Omental fat pad (tissue), 4 donors: Measurements from ENCODE around the gene ANGPTL2. TPM values are rescaled to one million over a fixed set of nuclear protein-coding genes. Genes with fewer than 3 reads are reported as not detected.
"Not testable (repeated sequence)": the region's sequence is repeated elsewhere in the genome, so short reads cannot be mapped to it uniquely, and the experiment has no call there.

Source experiments
- ATAC-seq: fragments of 150-250 bp; one replicate; pipeline ENCODE4 v1.9.1; 2016; ENCODE audit warnings: mild to moderate bottlenecking, moderate library complexity; ENCODE audit not compliant: low FRiP score
- DNase-seq: peaks from one replicate; pipeline ENCODE4 v3.0.0-alpha.2; 2019; ENCODE audit warnings: low spot score
- total RNA-seq, 4 donors: library from RNA; depleted of rRNA; stranded (reverse); fragments of >200 nt; gene quantifications; one replicate each; pipeline ENCODE4 v1.1.0, GENCODE V29; 2016
- TF ChIP-seq, protein P1 (sequence below), 3 donors: fragments of 450-650 bp; IDR thresholded peaks; one replicate each; pipeline ENCODE4 v1.5.1; 2016 to 2017; ENCODE audit warnings: antibody characterized with exemption in 3 of 3, mild to moderate bottlenecking in 3 of 3, moderate library complexity in 2 of 3

Gene ANGPTL2
- total RNA-seq, 4 donors from 2014 or later: 68.3 to 177 (median 112) TPM

DNA sequence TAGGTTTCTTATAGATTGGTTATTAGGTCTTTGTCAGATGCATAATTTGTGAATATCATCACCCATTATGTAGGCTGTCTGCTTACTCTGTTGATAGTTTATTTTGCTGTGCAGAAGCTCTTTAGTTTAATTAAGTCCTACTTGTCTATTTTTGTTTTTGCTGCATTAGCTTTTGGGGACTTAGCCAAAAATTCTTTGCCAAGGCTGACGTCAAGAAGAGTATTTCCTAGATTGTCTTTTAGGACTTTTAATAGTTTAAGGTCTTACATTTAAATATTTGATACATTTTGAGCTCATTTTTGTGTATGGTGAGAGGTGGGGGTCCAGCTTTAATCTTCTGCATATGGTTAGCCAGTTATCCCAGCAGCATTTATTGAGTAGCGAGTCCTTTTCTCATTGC, 24.8 kb upstream of the ANGPTL2 start:
- TF ChIP-seq, protein P1, sequence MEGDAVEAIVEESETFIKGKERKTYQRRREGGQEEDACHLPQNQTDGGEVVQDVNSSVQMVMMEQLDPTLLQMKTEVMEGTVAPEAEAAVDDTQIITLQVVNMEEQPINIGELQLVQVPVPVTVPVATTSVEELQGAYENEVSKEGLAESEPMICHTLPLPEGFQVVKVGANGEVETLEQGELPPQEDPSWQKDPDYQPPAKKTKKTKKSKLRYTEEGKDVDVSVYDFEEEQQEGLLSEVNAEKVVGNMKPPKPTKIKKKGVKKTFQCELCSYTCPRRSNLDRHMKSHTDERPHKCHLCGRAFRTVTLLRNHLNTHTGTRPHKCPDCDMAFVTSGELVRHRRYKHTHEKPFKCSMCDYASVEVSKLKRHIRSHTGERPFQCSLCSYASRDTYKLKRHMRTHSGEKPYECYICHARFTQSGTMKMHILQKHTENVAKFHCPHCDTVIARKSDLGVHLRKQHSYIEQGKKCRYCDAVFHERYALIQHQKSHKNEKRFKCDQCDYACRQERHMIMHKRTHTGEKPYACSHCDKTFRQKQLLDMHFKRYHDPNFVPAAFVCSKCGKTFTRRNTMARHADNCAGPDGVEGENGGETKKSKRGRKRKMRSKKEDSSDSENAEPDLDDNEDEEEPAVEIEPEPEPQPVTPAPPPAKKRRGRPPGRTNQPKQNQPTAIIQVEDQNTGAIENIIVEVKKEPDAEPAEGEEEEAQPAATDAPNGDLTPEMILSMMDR (IDR thresholded peaks at IDR 0.05): no peak
- DNase-seq: no peak
- ATAC-seq: no peak

DNA sequence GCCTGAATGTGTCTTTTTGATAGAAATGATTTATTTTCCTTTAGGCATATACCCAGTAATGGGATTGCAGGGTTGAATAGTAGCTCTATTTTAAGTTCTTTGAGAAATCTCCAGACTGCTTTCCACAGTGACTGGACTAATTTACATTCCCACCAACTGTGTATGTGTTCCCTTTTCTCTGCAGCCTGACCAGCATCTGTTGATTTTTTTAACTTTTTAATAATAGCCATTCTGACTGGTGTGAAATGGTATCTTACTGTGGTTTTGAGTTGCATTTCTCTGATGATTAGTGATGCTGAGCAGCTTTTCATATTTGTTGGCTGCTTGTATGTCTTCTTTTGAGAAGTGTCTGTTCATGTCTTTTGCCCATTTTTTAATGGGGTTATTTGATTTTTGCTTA, 24.4 kb upstream of the ANGPTL2 start:
- not testable (repeated sequence) for ATAC-seq, DNase-seq

DNA sequence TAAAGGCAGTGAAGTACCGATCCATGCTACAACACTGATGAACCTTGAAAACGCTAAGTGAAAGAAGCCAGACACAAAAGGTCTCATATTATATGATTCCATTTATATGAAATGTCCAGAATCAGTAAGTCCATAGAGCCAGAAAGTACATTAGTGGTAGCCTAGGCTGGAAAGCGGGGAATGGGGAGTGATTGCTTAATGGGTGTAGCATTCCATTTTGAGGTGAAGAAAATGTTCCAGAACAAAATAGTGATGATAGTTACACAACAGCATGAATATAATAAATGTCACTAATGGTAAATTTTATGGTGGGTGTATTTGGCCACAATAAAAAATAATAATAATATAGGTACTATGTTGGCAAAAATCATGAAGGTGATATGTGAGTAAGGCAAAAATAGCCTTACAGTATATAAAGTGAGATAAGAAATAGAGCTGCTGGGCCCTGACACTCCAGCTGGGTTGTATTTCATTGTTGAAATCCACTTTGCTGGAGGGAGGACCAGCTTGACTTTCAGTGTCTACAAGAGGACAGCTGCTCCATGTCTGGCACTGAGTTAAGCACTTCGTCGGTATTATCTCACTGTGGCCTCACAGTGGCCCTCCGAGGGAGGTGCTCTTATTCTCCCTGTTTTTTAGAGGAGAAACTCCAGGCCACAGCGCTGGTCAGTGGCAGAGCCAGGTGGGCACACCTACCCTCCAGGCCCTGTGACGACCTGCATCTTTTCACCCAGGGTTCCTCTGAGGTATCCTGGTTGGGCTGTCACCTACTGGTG, 22.4 kb upstream of the ANGPTL2 start:
- DNase-seq: no peak
- no peak for ATAC-seq
- TF ChIP-seq, protein P1 (IDR thresholded peaks at IDR 0.05): no peak

DNA sequence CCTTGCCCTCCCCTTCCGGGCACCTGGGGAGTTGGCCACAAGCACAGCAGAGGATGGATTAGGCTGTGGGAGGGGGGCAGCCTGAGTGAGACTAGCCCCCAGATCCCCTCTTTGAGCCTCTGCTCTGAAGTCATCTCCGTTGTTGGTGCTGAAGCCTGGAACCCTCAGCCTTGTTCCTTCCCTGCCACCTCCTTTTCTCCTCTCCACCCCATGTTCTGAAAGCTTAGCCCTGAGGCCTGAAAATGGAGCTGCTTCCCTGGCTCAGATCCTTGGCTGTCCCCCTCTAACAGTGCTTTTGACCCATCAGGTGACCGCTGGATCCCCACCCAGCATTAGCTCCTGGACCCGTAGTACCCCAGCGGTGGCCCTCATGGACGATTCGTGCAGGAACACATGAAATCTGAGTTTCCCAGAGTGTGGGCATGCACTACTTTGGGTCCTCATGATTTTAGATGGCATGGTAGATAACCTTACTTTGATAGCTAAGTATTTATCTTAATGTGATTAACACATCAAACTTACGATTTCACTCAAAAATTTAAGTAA, 21.6 kb upstream of the ANGPTL2 start:
- ATAC-seq (no peak), DNase-seq (no peak)

GRCh38 chr9:127142931-127143464, 20.6 kb upstream of the ANGPTL2 start:
- TF ChIP-seq, protein P1 (IDR thresholded peaks at IDR 0.05): no peak
- DNase-seq (no peak), ATAC-seq (no peak)

More for the DNA sequence above, 21.6 kb upstream of the ANGPTL2 start:
- TF ChIP-seq, protein P1 (IDR thresholded peaks at IDR 0.05): no peak

DNA sequence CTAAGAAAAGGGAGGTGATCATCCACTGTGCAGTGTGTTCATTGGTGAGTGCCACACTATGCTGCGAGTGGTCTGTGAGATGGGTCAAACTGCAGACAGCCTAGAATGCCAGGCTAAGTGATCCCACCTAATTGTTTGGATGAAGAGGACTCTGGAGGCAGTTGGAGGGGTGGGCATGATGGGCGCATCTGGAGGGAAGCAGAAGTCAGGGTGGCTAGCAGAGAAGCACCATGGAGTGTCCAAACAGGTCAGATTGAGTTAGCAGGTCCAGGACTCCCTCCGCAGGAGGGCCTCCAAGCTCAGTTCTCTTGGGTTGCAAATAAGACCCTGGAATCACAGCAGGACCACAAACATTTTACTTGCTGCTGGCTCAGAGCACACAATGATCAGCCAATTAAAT, 19.9 kb upstream of the ANGPTL2 start:
- TF ChIP-seq, protein P1 (IDR thresholded peaks at IDR 0.05): no peak
- no peak for ATAC-seq
- no peak for DNase-seq

DNA sequence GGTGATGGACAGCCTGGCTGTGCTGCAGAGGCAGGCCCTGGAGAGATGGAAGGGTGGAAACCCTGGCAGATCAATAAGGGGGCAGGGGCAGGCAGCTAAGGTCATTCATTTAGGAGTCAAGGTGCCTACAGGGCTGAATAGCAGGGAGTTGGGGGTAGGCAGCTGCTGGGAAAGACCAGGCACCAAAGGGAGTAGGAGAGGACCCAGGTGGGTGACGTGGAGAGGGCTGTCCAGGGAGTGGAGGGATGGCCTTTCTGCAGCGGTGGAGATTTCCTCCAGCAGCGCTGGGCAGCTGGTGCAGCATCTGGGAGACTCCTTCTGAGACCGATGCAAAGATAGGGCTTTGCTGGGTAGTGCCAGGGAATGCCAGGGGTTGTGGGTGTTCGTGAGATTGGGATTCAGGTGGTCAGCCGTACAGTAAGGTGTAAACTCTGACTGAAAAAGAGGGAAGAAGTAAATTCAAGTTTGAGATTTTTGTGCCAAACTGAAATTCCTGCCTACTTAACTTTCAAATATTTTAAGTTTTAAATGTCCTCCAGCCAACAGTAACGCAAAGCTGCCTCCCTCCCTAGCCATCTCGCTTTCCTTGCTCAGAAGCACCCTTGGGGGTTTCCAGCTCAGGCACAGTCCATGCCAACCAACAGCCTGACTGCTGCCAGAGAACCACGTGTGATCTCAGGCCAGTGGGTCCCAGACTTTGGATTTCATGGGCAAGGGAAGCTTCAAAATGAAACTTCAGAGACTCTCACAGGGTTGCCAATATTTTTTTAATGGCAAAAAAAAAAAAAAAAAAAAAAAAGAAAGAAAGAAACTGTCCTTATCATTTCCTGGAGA, 18.6 kb upstream of the ANGPTL2 start:
- DNase-seq (no peak), ATAC-seq (peak; percentile 71)
- TF ChIP-seq, protein P1 (IDR thresholded peaks at IDR 0.05): no peak
